Trophoblast cell (in vitro differentiated cells and primary cell): ENCODE measurements around the gene SLIT3.

Source experiments
- DNase-seq, 2 donors: peaks; one replicate each; pipeline ENCODE4 v3.0.0-alpha.2; 2016
- H2AFZ ChIP-seq: 2 replicates; pipeline ENCODE4 v1.6.1; 2013; ENCODE audit warnings: low read length, moderate library complexity, mild to moderate bottlenecking; ENCODE audit not compliant: insufficient read depth, poor library complexity
- H2AK5ac ChIP-seq: 2 replicates; pipeline ENCODE4 v1.6.1; 2013; ENCODE audit warnings: mild to moderate bottlenecking, low read length
- H2BK120ac ChIP-seq: 2 replicates; pipeline ENCODE4 v1.6.1; 2013; ENCODE audit warnings: low read length, mild to moderate bottlenecking, moderate library complexity; ENCODE audit not compliant: insufficient read depth, poor library complexity
- H2BK12ac ChIP-seq: 2 replicates; pipeline ENCODE4 v1.6.1; 2013; ENCODE audit warnings: mild to moderate bottlenecking, low read length, moderate library complexity
- H2BK5ac ChIP-seq: 2 replicates; pipeline ENCODE4 v1.6.1; 2013; ENCODE audit warnings: low read length, low read depth, moderate library complexity, mild to moderate bottlenecking; ENCODE audit not compliant: poor library complexity
- H3K14ac ChIP-seq: 2 replicates; pipeline ENCODE4 v1.6.1; 2013; ENCODE audit warnings: mild to moderate bottlenecking, low read length
- H3K18ac ChIP-seq: 2 replicates; pipeline ENCODE4 v1.6.1; 2013; ENCODE audit warnings: mild to moderate bottlenecking, low read length
- H3K23ac ChIP-seq: 2 replicates; pipeline ENCODE4 v1.6.1; 2013; ENCODE audit warnings: low read length
- H3K27ac ChIP-seq: 2 replicates; pipeline ENCODE4 v1.5.1; 2013; ENCODE audit warnings: low read depth, mild to moderate bottlenecking, inconsistent platforms, low read length, moderate library complexity
- H3K27me3 ChIP-seq: 2 replicates; pipeline ENCODE4 v1.6.1; 2013; ENCODE audit warnings: inconsistent platforms, mild to moderate bottlenecking, low read length, moderate library complexity; ENCODE audit not compliant: insufficient read depth
- H3K36me3 ChIP-seq, 2 experiments: 1 replicate in 1 of 2; 2 replicates in 1 of 2; pipeline ENCODE4 v1.6.1; 2013; ENCODE audit warnings: low read length in 2 of 2, mild to moderate bottlenecking in 2 of 2, moderate library complexity in 1 of 2; ENCODE audit not compliant: insufficient read depth in 2 of 2, control insufficient read depth in 1 of 2
- H3K4ac ChIP-seq: 2 replicates; pipeline ENCODE4 v1.6.1; 2013; ENCODE audit warnings: low read depth, mild to moderate bottlenecking, low read length, moderate library complexity
- H3K4me1 ChIP-seq, 2 experiments: 1 replicate in 1 of 2; 2 replicates in 1 of 2; pipeline ENCODE4 v1.6.1; 2013; ENCODE audit warnings: low read length in 2 of 2, mild to moderate bottlenecking in 2 of 2, moderate library complexity in 1 of 2; ENCODE audit not compliant: insufficient read depth in 2 of 2, control insufficient read depth in 1 of 2
- H3K4me2 ChIP-seq: 2 replicates; pipeline ENCODE4 v1.6.1; 2013; ENCODE audit warnings: inconsistent platforms, mild to moderate bottlenecking, low read length, moderate library complexity
- H3K4me3 ChIP-seq: 2 replicates; pipeline ENCODE4 v1.5.1; 2013; ENCODE audit warnings: mild to moderate bottlenecking, low read depth, low read length, inconsistent platforms
- H3K79me1 ChIP-seq: one replicate; pipeline ENCODE4 v1.6.1; 2013; ENCODE audit warnings: low read length
- H3K79me2 ChIP-seq: 2 replicates; pipeline ENCODE4 v1.6.1; 2013; ENCODE audit warnings: low read length, mild to moderate bottlenecking; ENCODE audit not compliant: control insufficient read depth, insufficient read depth, poor library complexity
- H3K9ac ChIP-seq: 2 replicates; pipeline ENCODE4 v1.6.1; 2013; ENCODE audit warnings: mild to moderate bottlenecking, low read length
- H3K9me3 ChIP-seq: 2 replicates; pipeline ENCODE4 v1.6.1; 2013; ENCODE audit warnings: low read depth, mild to moderate bottlenecking, control low read depth, inconsistent platforms, low read length; ENCODE audit not compliant: insufficient read depth
- H4K12ac ChIP-seq: 2 replicates; pipeline ENCODE4 v1.6.1; 2013; ENCODE audit warnings: low read depth, mild to moderate bottlenecking, low read length, moderate library complexity
- H4K8ac ChIP-seq: 2 replicates; pipeline ENCODE4 v1.6.1; 2013; ENCODE audit warnings: low read depth, mild to moderate bottlenecking, low read length, moderate library complexity
- H4K91ac ChIP-seq: one replicate; pipeline ENCODE4 v1.6.1; 2013; ENCODE audit warnings: low read depth, mild to moderate bottlenecking, low read length, moderate library complexity
- WGBS: extraction: QIAGEN DNeasy Blood & Tissue Kit; methylation state at CpG from one replicate; pipeline ENCODE4 v1.1.7; 2013; ENCODE audit warnings: missing lambda C conversion rate; ENCODE audit not compliant: insufficient read length, insufficient coverage; ENCODE audit errors: extremely low coverage; 5-methylcytosine and 5-hydroxymethylcytosine counted together

Gene SLIT3

GRCh38 chr5:168979135-168979534, 321.8 kb downstream of the SLIT3 start:
- H3K79me1 ChIP-seq, result no peaks in the 10 kb centered on the region
- no peak overlapping the region for H3K4me2 ChIP-seq
- no peak overlapping the region for H2BK5ac ChIP-seq
- no peak overlapping the region for H2BK12ac ChIP-seq
- H3K79me2 ChIP-seq, result no peaks in the 10 kb centered on the region
- no peak overlapping the region for H3K18ac ChIP-seq
- no peak overlapping the region for H3K27ac ChIP-seq
- H3K4me3 ChIP-seq, result no peak overlapping the region
- H3K23ac ChIP-seq, result no peak overlapping the region
- H2AFZ ChIP-seq, result no peak overlapping the region
- H3K9ac ChIP-seq, result no peak overlapping the region
- H2AK5ac ChIP-seq, result no peak overlapping the region
- no peaks in the 10 kb centered on the region for H3K27me3 ChIP-seq
- no peak overlapping the region for H4K91ac ChIP-seq
- no peak overlapping the region for H2BK120ac ChIP-seq
- no peaks in the 10 kb centered on the region for H3K36me3 ChIP-seq
- H4K12ac ChIP-seq, result no peak overlapping the region
- no peaks in the 10 kb centered on the region for H3K9me3 ChIP-seq
- WGBS, result no CpG with 5 or more reads among the region's 5 CpGs
- no peak overlapping the region for H3K14ac ChIP-seq
- H3K4ac ChIP-seq, result no peak overlapping the region
- no peak for DNase-seq
- no peak overlapping the region for H4K8ac ChIP-seq
- peaks cover 0 to 2% of the 10 kb centered on the region in 2 experiments for H3K4me1 ChIP-seq

- no peak overlapping the region for H2BK120ac ChIP-seq
- H3K4me1 ChIP-seq, result peaks cover 0 to 2% of the 10 kb centered on the region in 2 experiments
- no peak overlapping the region for H4K12ac ChIP-seq
- H2AK5ac ChIP-seq, result no peak overlapping the region
- H2AFZ ChIP-seq, result no peak overlapping the region
- H3K9ac ChIP-seq, result no peak overlapping the region
- no peaks in the 10 kb centered on the region for H3K79me1 ChIP-seq
- H4K8ac ChIP-seq, result no peak overlapping the region
- no peak overlapping the region for H3K4ac ChIP-seq
- no peak overlapping the region for H3K18ac ChIP-seq
- no peaks in the 10 kb centered on the region for H3K9me3 ChIP-seq
- DNase-seq, result no peak
- no peak overlapping the region for H4K91ac ChIP-seq
- WGBS, result no CpG with 5 or more reads among the region's 1 CpG
- no peaks in the 10 kb centered on the region for H3K27me3 ChIP-seq
- H3K4me3 ChIP-seq, result no peak overlapping the region
- H3K27ac ChIP-seq, result no peak overlapping the region
- H2BK12ac ChIP-seq, result no peak overlapping the region
- H2BK5ac ChIP-seq, result no peak overlapping the region
- H3K4me2 ChIP-seq, result no peak overlapping the region
- H3K79me2 ChIP-seq, result no peaks in the 10 kb centered on the region
- no peak overlapping the region for H3K14ac ChIP-seq
- H3K23ac ChIP-seq, result no peak overlapping the region
- H3K36me3 ChIP-seq, result no peaks in the 10 kb centered on the region
These were observed 322.4 kb downstream of the SLIT3 start for GRCh38 chr5:168978500-168978899.

GRCh38 chr5:168978015-168978414, 322.9 kb downstream of the SLIT3 start:
- H2BK12ac ChIP-seq, result no peak overlapping the region
- no peak overlapping the region for H2BK5ac ChIP-seq
- H3K79me2 ChIP-seq, result no peaks in the 10 kb centered on the region
- H3K4ac ChIP-seq, result no peak overlapping the region
- H2BK120ac ChIP-seq, result no peak overlapping the region
- no peak overlapping the region for H3K27ac ChIP-seq
- no peak overlapping the region for H3K14ac ChIP-seq
- no peak overlapping the region for H3K4me3 ChIP-seq
- H3K4me1 ChIP-seq, result peaks cover 0 to 2% of the 10 kb centered on the region in 2 experiments
- H2AFZ ChIP-seq, result no peak overlapping the region
- H3K23ac ChIP-seq, result no peak overlapping the region
- H4K91ac ChIP-seq, result no peak overlapping the region
- H4K12ac ChIP-seq, result no peak overlapping the region
- peak; percentile 75 to 76 for DNase-seq
- no peaks in the 10 kb centered on the region for H3K36me3 ChIP-seq
- no peaks in the 10 kb centered on the region for H3K79me1 ChIP-seq
- no peak overlapping the region for H3K4me2 ChIP-seq
- no CpG with 5 or more reads among the region's 3 CpGs for WGBS
- H2AK5ac ChIP-seq, result no peak overlapping the region
- no peak overlapping the region for H3K9ac ChIP-seq
- no peak overlapping the region for H4K8ac ChIP-seq
- H3K18ac ChIP-seq, result no peak overlapping the region
- no peaks in the 10 kb centered on the region for H3K27me3 ChIP-seq
- no peaks in the 10 kb centered on the region for H3K9me3 ChIP-seq

- H3K36me3 ChIP-seq, result peaks cover 0 to 2% of the 10 kb centered on the region in 2 experiments
- H4K8ac ChIP-seq, result no peak overlapping the region
- H4K91ac ChIP-seq, result no peak overlapping the region
- no peak overlapping the region for H3K14ac ChIP-seq
- no peaks in the 10 kb centered on the region for H3K9me3 ChIP-seq
- H3K4ac ChIP-seq, result no peak overlapping the region
- WGBS, result no CpG with 5 or more reads among the region's 3 CpGs
- H3K4me2 ChIP-seq, result no peak overlapping the region
- no peak for DNase-seq
- peaks cover 0 to 6% of the 10 kb centered on the region in 2 experiments for H3K4me1 ChIP-seq
- no peak overlapping the region for H3K18ac ChIP-seq
- no peak overlapping the region for H2BK12ac ChIP-seq
- H3K9ac ChIP-seq, result no peak overlapping the region
- no peaks in the 10 kb centered on the region for H3K79me1 ChIP-seq
- H3K79me2 ChIP-seq, result no peaks in the 10 kb centered on the region
- no peak overlapping the region for H2AFZ ChIP-seq
- H3K27ac ChIP-seq, result no peak overlapping the region
- no peak overlapping the region for H3K23ac ChIP-seq
- H4K12ac ChIP-seq, result no peak overlapping the region
- no peak overlapping the region for H2BK120ac ChIP-seq
- no peak overlapping the region for H3K4me3 ChIP-seq
- H3K27me3 ChIP-seq, result no peaks in the 10 kb centered on the region
- H2AK5ac ChIP-seq, result no peak overlapping the region
- H2BK5ac ChIP-seq, result no peak overlapping the region
These were observed 324.5 kb downstream of the SLIT3 start for GRCh38 chr5:168976311-168976970.
